NCI-H226 (cell line): ENCODE data around the gene PTGER2.
A peak's percentile ranks its signal among the peaks of the same experiment; 100 is the strongest.

Experiments used
- DNase-seq: peaks from one replicate; pipeline ENCODE4 v3.0.0-alpha.2; 2015

Gene PTGER2

GRCh38 chr14:52342849-52343596, 28.9 kb downstream of the PTGER2 start:
- peak; percentile 61 for DNase-seq

GRCh38 chr14:52346778-52347177, 32.7 kb downstream of the PTGER2 start:
- DNase-seq, result no peak

GRCh38 chr14:52348279-52348678, 34.2 kb downstream of the PTGER2 start:
- DNase-seq, result no peak

- peak; percentile 28 for DNase-seq
Measured at GRCh38 chr14:52348776-52349175, 34.7 kb downstream of the PTGER2 start.

- DNase-seq, result no peak
Measured at GRCh38 chr14:52349731-52350130, 35.6 kb downstream of the PTGER2 start.

GRCh38 chr14:52350445-52350844, 36.3 kb downstream of the PTGER2 start:
- DNase-seq, result no peak

GRCh38 chr14:52351233-52352060, 37.3 kb downstream of the PTGER2 start:
- peak; percentile 91 for DNase-seq

- no peak for DNase-seq
Measured at GRCh38 chr14:52352061-52352491, 38.0 kb downstream of the PTGER2 start.

- DNase-seq, result no peak
Measured at GRCh38 chr14:52352569-52352968, 38.5 kb downstream of the PTGER2 start.

- DNase-seq, result no peak
Measured at GRCh38 chr14:52354242-52354641, 40.1 kb downstream of the PTGER2 start.

GRCh38 chr14:52355016-52355431, 40.9 kb downstream of the PTGER2 start:
- DNase-seq, result peak; percentile 89

GRCh38 chr14:52355526-52355925, 41.4 kb downstream of the PTGER2 start:
- no peak for DNase-seq

GRCh38 chr14:52356025-52356424, 41.9 kb downstream of the PTGER2 start:
- no peak for DNase-seq

GRCh38 chr14:52360831-52361230, 46.7 kb downstream of the PTGER2 start:
- no peak for DNase-seq

GRCh38 chr14:52363041-52363704, 49.1 kb downstream of the PTGER2 start:
- DNase-seq, result no peak

GRCh38 chr14:52363961-52364360, 49.8 kb downstream of the PTGER2 start:
- no peak for DNase-seq

- DNase-seq, result no peak
Measured at GRCh38 chr14:52365071-52365470, 51.0 kb downstream of the PTGER2 start.

- no peak for DNase-seq
Measured at GRCh38 chr14:52366796-52367315, 52.7 kb downstream of the PTGER2 start.

GRCh38 chr14:52369305-52369801, 55.2 kb downstream of the PTGER2 start:
- DNase-seq, result no peak

GRCh38 chr14:52370406-52370935, 56.4 kb downstream of the PTGER2 start:
- DNase-seq, result no peak

- DNase-seq, result no peak
Measured at GRCh38 chr14:52377940-52378339, 63.8 kb downstream of the PTGER2 start.
